G401 (cell line): ENCODE measurements around the gene FANCI. TPM values are rescaled to one million over a fixed set of nuclear protein-coding genes. Genes with fewer than 3 reads are reported as not detected.

ENCODE experiments used
- total RNA-seq: library from RNA; depleted of rRNA; stranded (reverse); fragments of >200 nt; shearing (Covaris generic); gene quantifications from 2 replicates; pipeline ENCODE4 v1.2.3, GENCODE V29; 2014; rRNA removed

FANCI gene
- total RNA-seq, 1 experiment from 2014 or later = 40.9 TPM

Other genes starting within 250 kb of the FANCI start
- 11.0 and 12.4 TPM in 2 replicates for gene ABHD2, start 155.5 kb upstream of the FANCI start, total RNA-seq
- gene RLBP1, start 22.4 kb upstream of the FANCI start, total RNA-seq = 0.95 and 6.6 TPM in 2 replicates
- 93.8 and 95.5 TPM in 2 replicates for gene POLG, start 90.8 kb downstream of the FANCI start, total RNA-seq